Adipose tissue (tissue), 3 donors: Measurements from ENCODE around the gene ERMP1. TPM values are rescaled to one million over a fixed set of nuclear protein-coding genes. Genes with fewer than 3 reads are reported as not detected.
"Not testable (repeated sequence)": the region's sequence is repeated elsewhere in the genome, so short reads cannot be mapped to it uniquely, and the experiment has no call there.

Experiments
- H3K27ac ChIP-seq: one replicate; pipeline ENCODE4 v1.5.1; 2013; ENCODE audit warnings: low read depth, low read length
- WGBS, 3 donors: extraction: QIAGEN DNeasy Blood & Tissue Kit; methylation state at CpG; one replicate each; pipeline ENCODE4 v1.1.7; 2013; 5-methylcytosine and 5-hydroxymethylcytosine counted together
- polyA plus RNA-seq, 3 donors: library from polyadenylated mRNA; stranded (reverse); fragments of 200-250 nt; gene quantifications; one replicate each; pipeline ENCODE4 v1.2.3, GENCODE V29; 2013
- donor health status: healthy with polysubstance abuse.
- donor health status: Bipolar disorder and iron deficiency.
- donor health status: healthy.

ERMP1 gene
- polyA plus RNA-seq, 3 donors, result 2.8 to 4.6 (median 4.5) TPM

- no peak overlapping the region for H3K27ac ChIP-seq
- WGBS, 3 donors, result 47 to 84% (median 78%) methylated on average over 2 of the region's 2 CpGs
Measured at GRCh38 chr9:5798581-5798980, 34.3 kb downstream of the ERMP1 start.

GRCh38 chr9:5796298-5796697, 36.6 kb downstream of the ERMP1 start:
- 85 to 97% (median 95%) methylated on average over 2 of the region's 2 CpGs for WGBS, 3 donors
- H3K27ac ChIP-seq, result no peak overlapping the region

GRCh38 chr9:5793812-5794211, 39.1 kb downstream of the ERMP1 start:
- no peak overlapping the region for H3K27ac ChIP-seq
- WGBS, 3 donors, result 88 to 96% (median 95%) methylated on average over 1 of the region's 1 CpG

GRCh38 chr9:5791870-5792269, 41.0 kb downstream of the ERMP1 start:
- H3K27ac ChIP-seq, result no peak overlapping the region
- 67 to 83% (median 78%) methylated on average over 3 of the region's 3 CpGs for WGBS, 3 donors

GRCh38 chr9:5790923-5791322, 42.0 kb downstream of the ERMP1 start:
- WGBS, 3 donors, result 53 to 88% (median 54%) methylated on average over 1 of the region's 1 CpG

GRCh38 chr9:5789489-5789888, 43.4 kb downstream of the ERMP1 start:
- H3K27ac ChIP-seq, result no peak overlapping the region
- WGBS, 3 donors, result 73 to 97% (median 86%) methylated on average over 5 of the region's 5 CpGs

More at GRCh38 chr9:5790923-5791322, 42.0 kb downstream of the ERMP1 start:
- H3K27ac ChIP-seq, result no peak overlapping the region

GRCh38 chr9:5787759-5788302, 45.1 kb downstream of the ERMP1 start:
- WGBS, 3 donors, result 64 to 99% (median 95%) methylated on average over 2 of the region's 2 CpGs

GRCh38 chr9:5787220-5787619, 45.7 kb downstream of the ERMP1 start:
- whole genome bisulfite sequencing, 3 donors, result 48 to 97% (median 97%) methylated on average over 2 of the region's 2 CpGs
- no peak overlapping the region for H3K27ac ChIP-seq

More at GRCh38 chr9:5787759-5788302, 45.1 kb downstream of the ERMP1 start:
- no peak overlapping the region for H3K27ac ChIP-seq

- H3K27ac ChIP-seq, result no peak overlapping the region
- WGBS, 3 donors, result 84 to 93% (median 92%) methylated on average over 6 of the region's 6 CpGs
Measured at GRCh38 chr9:5786370-5787127, 46.4 kb downstream of the ERMP1 start.

- WGBS, 3 donors, result 57 to 80% (median 70%) methylated on average over 4 of the region's 4 CpGs
- H3K27ac ChIP-seq, result no peak overlapping the region
Measured at GRCh38 chr9:5784526-5785315, 48.2 kb downstream of the ERMP1 start.

- whole genome bisulfite sequencing, 3 donors, result 91 to 100% (median 91%) methylated on average over 1 of the region's 1 CpG
- H3K27ac ChIP-seq, result no peak overlapping the region
Measured at GRCh38 chr9:5783982-5784381, 48.9 kb downstream of the ERMP1 start.

GRCh38 chr9:5783420-5783819, 49.5 kb downstream of the ERMP1 start:
- H3K27ac ChIP-seq, result not testable (repeated sequence)
- WGBS, 3 donors, result 95 to 100% (median 96%) methylated on average over 3 of the region's 3 CpGs

- H3K27ac ChIP-seq, result not testable (repeated sequence)
- 90 to 99% (median 97%) methylated on average over 4 of the region's 4 CpGs for WGBS, 3 donors
Measured at GRCh38 chr9:5779705-5780218, 53.2 kb downstream of the ERMP1 start.

GRCh38 chr9:5778805-5779204, 54.1 kb downstream of the ERMP1 start:
- 94 to 97% (median 94%) methylated on average over 1 of the region's 1 CpG for WGBS, 3 donors
- no peak overlapping the region for H3K27ac ChIP-seq

- no peak overlapping the region for H3K27ac ChIP-seq
- 90 to 98% (median 91%) methylated on average over 3 of the region's 3 CpGs for WGBS, 3 donors
Measured at GRCh38 chr9:5773324-5773999, 59.5 kb downstream of the ERMP1 start.

GRCh38 chr9:5767968-5768932, 64.7 kb downstream of the ERMP1 start:
- WGBS, 3 donors, result 81 to 89% (median 83%) methylated on average over 5 of the region's 5 CpGs
- no peak overlapping the region for H3K27ac ChIP-seq

GRCh38 chr9:5764130-5764868, 68.6 kb downstream of the ERMP1 start:
- H3K27ac ChIP-seq, result no peak overlapping the region
- WGBS, 3 donors, result 84 to 93% (median 90%) methylated on average over 1 of the region's 1 CpG
